Neutrophil (primary cell): Measurements from ENCODE around the gene BCAP31.

ENCODE experiments used
- H3K27ac ChIP-seq: fragments of 200-600 bp; sonication (generic); 2 replicates; pipeline ENCODE4 v1.5.1; 2016; ENCODE audit warnings: mild to moderate bottlenecking, moderate library complexity
- H3K27me3 ChIP-seq: fragments of 200-600 bp; sonication (generic); 2 replicates; pipeline ENCODE4 v1.6.0; 2016; ENCODE audit warnings: mild to moderate bottlenecking
- H3K36me3 ChIP-seq: fragments of 200-600 bp; sonication (generic); 2 replicates; pipeline ENCODE4 v1.5.1; 2017
- H3K4me1 ChIP-seq, 2 experiments: fragments of 200-600 bp in 1 of 2; sonication (generic) in 1 of 2; 1 replicate in 1 of 2; 2 replicates in 1 of 2; pipeline versions ENCODE4 v1.5.1 to v1.6.1; 2013 to 2016; ENCODE audit warnings: low read depth in 1 of 2, low read length in 1 of 2, mild to moderate bottlenecking in 1 of 2, moderate library complexity in 1 of 2; ENCODE audit not compliant: control insufficient read depth in 1 of 2, insufficient read depth in 1 of 2
- H3K4me3 ChIP-seq, 2 experiments: fragments of 200-600 bp in 1 of 2; sonication (generic) in 1 of 2; 1 replicate in 1 of 2; 2 replicates in 1 of 2; pipeline ENCODE4 v1.5.1; 2013 to 2016; ENCODE audit warnings: low read depth in 1 of 2, low read length in 1 of 2, mild to moderate bottlenecking in 1 of 2, moderate library complexity in 1 of 2
- H3K9me3 ChIP-seq: fragments of 200-600 bp; sonication (generic); 2 replicates; pipeline ENCODE4 v1.5.1; 2016
- TF ChIP-seq, protein P1 (sequence below): fragments of 200-600 bp; sonication (generic); IDR thresholded peaks from 2 replicates; pipeline ENCODE4 v1.5.1; 2016; ENCODE audit warnings: antibody characterized with exemption

BCAP31 gene

DNA sequence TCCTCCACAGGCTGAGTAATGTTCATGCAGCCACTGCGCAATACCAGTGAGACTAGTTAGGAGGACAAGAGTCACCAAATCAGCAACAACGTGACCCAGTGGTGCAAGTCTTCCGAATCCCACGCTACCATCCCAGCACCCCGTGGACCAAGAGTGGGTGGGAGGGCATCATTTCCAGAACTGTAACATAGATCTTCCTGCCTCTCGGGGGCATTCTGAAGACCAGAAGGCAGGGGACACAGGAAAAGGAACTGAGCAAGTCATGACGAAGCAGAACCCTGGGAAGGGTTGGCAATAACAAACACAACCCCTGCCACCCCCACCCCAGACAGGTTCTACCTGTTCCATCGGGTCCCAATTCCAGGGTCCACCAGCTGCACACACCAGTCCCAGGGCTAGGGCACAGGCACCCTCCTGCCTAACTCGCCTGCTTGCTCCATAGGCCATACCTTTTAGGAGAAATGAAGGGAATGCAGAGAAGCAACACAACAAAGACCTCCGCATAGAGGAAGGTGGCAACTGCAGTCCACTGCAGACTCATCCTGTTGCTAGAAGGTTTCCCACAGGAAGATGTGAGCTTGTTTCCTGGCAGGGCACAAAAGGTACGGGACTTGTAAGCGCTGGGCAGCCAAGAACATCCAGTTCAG, 1.4 kb downstream of the BCAP31 start:
- TF ChIP-seq, protein P1, sequence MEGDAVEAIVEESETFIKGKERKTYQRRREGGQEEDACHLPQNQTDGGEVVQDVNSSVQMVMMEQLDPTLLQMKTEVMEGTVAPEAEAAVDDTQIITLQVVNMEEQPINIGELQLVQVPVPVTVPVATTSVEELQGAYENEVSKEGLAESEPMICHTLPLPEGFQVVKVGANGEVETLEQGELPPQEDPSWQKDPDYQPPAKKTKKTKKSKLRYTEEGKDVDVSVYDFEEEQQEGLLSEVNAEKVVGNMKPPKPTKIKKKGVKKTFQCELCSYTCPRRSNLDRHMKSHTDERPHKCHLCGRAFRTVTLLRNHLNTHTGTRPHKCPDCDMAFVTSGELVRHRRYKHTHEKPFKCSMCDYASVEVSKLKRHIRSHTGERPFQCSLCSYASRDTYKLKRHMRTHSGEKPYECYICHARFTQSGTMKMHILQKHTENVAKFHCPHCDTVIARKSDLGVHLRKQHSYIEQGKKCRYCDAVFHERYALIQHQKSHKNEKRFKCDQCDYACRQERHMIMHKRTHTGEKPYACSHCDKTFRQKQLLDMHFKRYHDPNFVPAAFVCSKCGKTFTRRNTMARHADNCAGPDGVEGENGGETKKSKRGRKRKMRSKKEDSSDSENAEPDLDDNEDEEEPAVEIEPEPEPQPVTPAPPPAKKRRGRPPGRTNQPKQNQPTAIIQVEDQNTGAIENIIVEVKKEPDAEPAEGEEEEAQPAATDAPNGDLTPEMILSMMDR, result no peak
- Histone ChIP-seq H3K9me3 (no peaks in the 10 kb centered on the region), H3K4me3 (peak overlapping the region; percentile 70 to 72), H3K4me1 (peaks cover 39 to 44% of the 10 kb centered on the region in 2 experiments), H3K27me3 (no peaks in the 10 kb centered on the region), H3K27ac (peak overlapping the region; percentile 94), H3K36me3 (peaks cover 30% of the 10 kb centered on the region)

DNA sequence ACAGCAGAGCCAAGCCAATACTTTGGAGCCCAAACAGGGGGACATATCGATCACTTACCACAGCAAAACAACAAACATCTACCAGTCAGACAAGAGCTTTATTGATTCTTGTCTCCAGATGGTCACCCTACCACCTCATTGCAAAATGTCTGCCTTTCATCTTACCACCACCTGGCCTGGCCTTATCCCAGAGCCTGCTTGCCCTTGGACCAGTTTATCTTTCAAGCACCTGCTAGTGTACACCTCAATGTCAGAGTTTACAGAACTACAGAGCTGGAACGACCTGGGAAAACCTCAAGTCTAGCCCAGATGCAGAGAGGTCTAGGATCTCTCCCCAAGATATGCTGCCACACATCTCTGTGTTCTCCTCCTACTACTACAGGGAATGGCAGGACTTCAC, 4.5 kb downstream of the BCAP31 start:
- Histone ChIP-seq H3K36me3 (peaks cover 40% of the 10 kb centered on the region), H3K27me3 (no peaks in the 10 kb centered on the region), H3K4me1 (peaks cover 13 to 16% of the 10 kb centered on the region in 2 experiments), H3K9me3 (no peaks in the 10 kb centered on the region), H3K4me3 (no peak overlapping the region), H3K27ac (no peak overlapping the region)
- TF ChIP-seq, protein P1, result no peak

DNA sequence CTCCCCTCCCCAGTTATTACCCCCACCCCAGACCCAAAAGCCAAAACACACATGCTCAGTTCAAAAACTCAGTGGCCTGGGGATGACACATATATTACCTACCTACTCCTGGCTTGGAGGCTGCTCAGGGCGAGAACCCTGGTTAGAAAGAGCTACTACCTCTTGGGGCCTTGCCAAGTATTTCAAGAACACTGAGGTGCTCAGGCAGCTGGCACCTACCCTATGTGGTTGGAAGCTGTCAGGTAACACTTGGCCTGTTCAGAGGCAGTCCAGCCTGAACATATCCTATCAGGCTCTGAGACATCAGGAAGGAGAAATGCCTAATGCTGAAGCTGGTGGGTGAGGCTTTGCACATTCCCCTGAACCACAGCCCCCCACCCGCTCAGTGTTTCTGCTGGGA, 4.9 kb downstream of the BCAP31 start:
- TF ChIP-seq, protein P1, result no peak
- Histone ChIP-seq H3K27ac (no peak overlapping the region), H3K4me1 (peaks cover 13 to 16% of the 10 kb centered on the region in 2 experiments), H3K27me3 (no peaks in the 10 kb centered on the region), H3K36me3 (peaks cover 44% of the 10 kb centered on the region), H3K9me3 (no peaks in the 10 kb centered on the region), H3K4me3 (no peak overlapping the region)

DNA sequence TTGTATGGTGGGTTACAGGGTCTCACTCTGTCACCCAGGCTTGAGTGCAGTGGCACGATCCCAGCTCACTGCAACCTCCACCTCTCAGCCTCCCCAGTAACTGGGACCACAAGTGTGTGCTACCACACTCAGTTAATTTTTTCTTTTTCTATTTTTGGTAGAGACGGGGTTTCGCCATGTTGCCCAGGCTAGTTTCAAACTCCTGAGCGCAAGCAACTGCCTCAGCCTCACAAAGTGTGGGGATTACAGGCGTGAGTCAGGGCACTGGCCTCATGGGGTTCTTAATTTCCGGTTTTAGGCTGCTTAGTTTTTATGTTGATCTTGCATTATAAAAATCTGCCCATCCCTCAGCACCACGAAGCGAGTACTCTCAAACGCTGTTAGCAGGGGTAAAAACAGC, 6.7 kb downstream of the BCAP31 start:
- no peak overlapping the region for H3K27ac ChIP-seq
- TF ChIP-seq, protein P1, result no peak
- H3K27me3 ChIP-seq, result no peaks in the 10 kb centered on the region
- H3K9me3 ChIP-seq, result no peaks in the 10 kb centered on the region
- H3K36me3 ChIP-seq, result peaks cover 57% of the 10 kb centered on the region
- no peak overlapping the region for H3K4me3 ChIP-seq
- peaks cover 6 to 7% of the 10 kb centered on the region in 2 experiments for H3K4me1 ChIP-seq

DNA sequence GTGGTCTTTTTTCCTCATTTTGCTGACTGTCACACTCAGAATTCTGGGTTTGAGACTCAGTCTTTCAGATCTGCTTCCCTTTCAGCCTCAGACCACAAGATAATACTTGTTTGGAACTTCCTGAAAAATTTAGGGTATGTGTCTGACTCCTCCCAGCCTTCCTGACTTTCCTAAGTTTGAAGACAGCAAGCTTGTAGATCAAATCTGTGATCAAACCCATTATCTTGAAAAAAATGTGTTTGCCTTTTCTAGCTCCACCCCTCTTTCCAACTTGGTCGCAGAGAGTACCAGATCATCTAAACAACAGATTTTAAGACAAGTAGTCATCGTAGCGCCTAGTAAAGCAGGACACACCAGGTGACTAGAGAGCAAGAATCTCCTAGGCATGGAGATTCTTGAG, 9.9 kb downstream of the BCAP31 start:
- Histone ChIP-seq H3K9me3 (no peaks in the 10 kb centered on the region), H3K27me3 (no peaks in the 10 kb centered on the region), H3K4me1 (no peaks in the 10 kb centered on the region), H3K27ac (no peak overlapping the region), H3K4me3 (no peak overlapping the region), H3K36me3 (peaks cover 61% of the 10 kb centered on the region)
- TF ChIP-seq, protein P1, result no peak
